Skeletal muscle tissue (tissue), 4 donors: ENCODE results near the gene CCDC60. TPM values are rescaled to one million over a fixed set of nuclear protein-coding genes. Genes with fewer than 3 reads are reported as not detected.

ENCODE experiments used
- H3K27ac ChIP-seq: one replicate; pipeline ENCODE4 v1.7.0; 2013; ENCODE audit warnings: mild to moderate bottlenecking, low read depth, low read length, inconsistent platforms
- H3K27me3 ChIP-seq, 3 donors: one replicate each; pipeline ENCODE4 v1.7.0; 2013; ENCODE audit warnings: low read length in 3 of 3; ENCODE audit not compliant: control insufficient read depth in 3 of 3, insufficient read depth in 3 of 3
- H3K36me3 ChIP-seq, 3 donors: one replicate each; pipeline ENCODE4 v1.7.0; 2013; ENCODE audit warnings: low read length in 3 of 3; ENCODE audit not compliant: control insufficient read depth in 3 of 3, insufficient read depth in 3 of 3
- H3K4me1 ChIP-seq, 3 donors: one replicate each; pipeline ENCODE4 v1.7.0; 2013; ENCODE audit warnings: low read length in 3 of 3, mild to moderate bottlenecking in 3 of 3; ENCODE audit not compliant: control insufficient read depth in 3 of 3, insufficient read depth in 3 of 3
- H3K4me3 ChIP-seq, 3 donors: one replicate each; pipeline ENCODE4 v1.7.0; 2013; ENCODE audit warnings: low read length in 3 of 3
- H3K9ac ChIP-seq, 3 donors: one replicate each; pipeline ENCODE4 v1.7.0; 2013; ENCODE audit warnings: low read length in 3 of 3, mild to moderate bottlenecking in 3 of 3, moderate library complexity in 2 of 3, low read depth in 1 of 3
- H3K9me3 ChIP-seq, 3 donors: one replicate each; pipeline ENCODE4 v1.7.0; 2013; ENCODE audit warnings: low read length in 3 of 3; ENCODE audit not compliant: control insufficient read depth in 3 of 3
- total RNA-seq: library from RNA; depleted of rRNA; stranded (reverse); fragments of >200 nt; gene quantifications from one replicate; pipeline ENCODE4 v1.2.3, GENCODE V29; 2014
- donor health status: Osteomylitis.

CCDC60 gene
- total RNA-seq, 1 donor from 2014 or later: not detected

GRCh38 chr12:119398190-119398589 lies 63.7 kb downstream of the CCDC60 start:
- Histone ChIP-seq H3K27ac (no peak overlapping the region), H3K4me3 (no peak overlapping the region), H3K27me3 (peaks cover 0 to 3% (median 3%) of the 10 kb centered on the region in 3 donors), H3K9ac (no peak overlapping the region), H3K9me3 (no peaks in the 10 kb centered on the region), H3K36me3 (no peaks in the 10 kb centered on the region), H3K4me1 (no peaks in the 10 kb centered on the region)

- Histone ChIP-seq H3K36me3 (no peaks in the 10 kb centered on the region), H3K9me3 (no peaks in the 10 kb centered on the region), H3K27ac (no peak overlapping the region), H3K4me1 (no peaks in the 10 kb centered on the region), H3K9ac (no peak overlapping the region), H3K4me3 (no peak overlapping the region), H3K27me3 (peaks cover 0 to 3% (median 3%) of the 10 kb centered on the region in 3 donors)
These were observed 64.8 kb downstream of the CCDC60 start for GRCh38 chr12:119399301-119399700.

- peaks cover 0 to 7% (median 3%) of the 10 kb centered on the region in 3 donors for H3K27me3 ChIP-seq
- no peak overlapping the region for H3K4me3 ChIP-seq
- no peaks in the 10 kb centered on the region for H3K4me1 ChIP-seq
- no peaks in the 10 kb centered on the region for H3K36me3 ChIP-seq
- H3K9ac ChIP-seq: no peak overlapping the region
- no peak overlapping the region for H3K27ac ChIP-seq
- H3K9me3 ChIP-seq: no peaks in the 10 kb centered on the region
These were observed 71.8 kb downstream of the CCDC60 start for GRCh38 chr12:119406308-119406707.

GRCh38 chr12:119406811-119407210 lies 72.3 kb downstream of the CCDC60 start:
- Histone ChIP-seq H3K9ac (no peak overlapping the region), H3K4me1 (no peaks in the 10 kb centered on the region), H3K27me3 (peaks cover 0 to 7% (median 3%) of the 10 kb centered on the region in 3 donors), H3K36me3 (no peaks in the 10 kb centered on the region), H3K9me3 (no peaks in the 10 kb centered on the region), H3K4me3 (no peak overlapping the region), H3K27ac (no peak overlapping the region)

DNA sequence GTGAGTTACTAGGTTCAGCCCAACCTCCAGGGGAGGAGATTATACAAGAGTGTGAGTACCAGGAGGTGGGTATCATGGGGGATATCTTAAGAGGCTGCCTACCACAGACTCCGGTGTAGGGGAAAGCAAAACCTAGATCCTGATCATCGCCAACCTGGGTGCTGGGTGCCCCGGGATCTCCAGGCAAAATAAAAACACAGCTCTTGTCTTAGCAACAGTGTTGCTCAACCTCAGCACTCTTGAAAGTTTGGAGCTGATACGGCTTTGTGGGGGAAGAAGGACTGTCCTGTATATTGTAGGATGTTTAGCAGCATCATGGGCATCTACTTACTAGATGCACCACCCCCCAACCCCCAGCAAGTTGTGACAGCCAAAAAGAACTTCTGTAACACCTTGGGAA lies 74.5 kb downstream of the CCDC60 start:
- Histone ChIP-seq H3K9ac (no peak overlapping the region), H3K36me3 (no peaks in the 10 kb centered on the region), H3K27ac (no peak overlapping the region)

DNA sequence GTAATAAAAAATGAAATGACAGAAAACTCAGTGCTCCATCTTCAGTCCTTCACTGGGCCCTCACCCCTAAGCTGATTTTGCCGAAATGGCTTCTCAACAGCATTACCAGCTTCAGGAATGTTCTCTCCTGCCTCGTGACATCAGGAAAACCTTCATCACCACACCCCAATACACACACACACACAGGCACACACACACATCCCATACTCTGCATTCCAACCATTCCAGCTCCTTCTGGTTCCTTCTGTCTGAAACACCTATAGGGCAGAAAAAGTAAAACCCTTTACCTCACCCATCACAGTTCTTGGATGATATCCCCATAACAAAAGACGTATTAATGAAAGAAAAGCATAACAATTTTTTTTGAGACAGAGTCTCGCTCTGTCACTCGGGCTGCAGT lies 75.9 kb downstream of the CCDC60 start:
- no peaks in the 10 kb centered on the region for H3K9me3 ChIP-seq
- H3K9ac ChIP-seq: no peak overlapping the region
- no peak overlapping the region for H3K27ac ChIP-seq
- peaks cover 0 to 3% (median 0%) of the 10 kb centered on the region in 3 donors for H3K27me3 ChIP-seq
- peaks cover 0 to 2% (median 0%) of the 10 kb centered on the region in 3 donors for H3K4me1 ChIP-seq
- no peak overlapping the region for H3K4me3 ChIP-seq
- no peaks in the 10 kb centered on the region for H3K36me3 ChIP-seq

More for the DNA sequence above, 74.5 kb downstream of the CCDC60 start:
- Histone ChIP-seq H3K9me3 (no peaks in the 10 kb centered on the region), H3K4me1 (peaks cover 0 to 2% (median 0%) of the 10 kb centered on the region in 3 donors), H3K4me3 (no peak overlapping the region), H3K27me3 (peaks cover 0 to 6% (median 4%) of the 10 kb centered on the region in 3 donors)

DNA sequence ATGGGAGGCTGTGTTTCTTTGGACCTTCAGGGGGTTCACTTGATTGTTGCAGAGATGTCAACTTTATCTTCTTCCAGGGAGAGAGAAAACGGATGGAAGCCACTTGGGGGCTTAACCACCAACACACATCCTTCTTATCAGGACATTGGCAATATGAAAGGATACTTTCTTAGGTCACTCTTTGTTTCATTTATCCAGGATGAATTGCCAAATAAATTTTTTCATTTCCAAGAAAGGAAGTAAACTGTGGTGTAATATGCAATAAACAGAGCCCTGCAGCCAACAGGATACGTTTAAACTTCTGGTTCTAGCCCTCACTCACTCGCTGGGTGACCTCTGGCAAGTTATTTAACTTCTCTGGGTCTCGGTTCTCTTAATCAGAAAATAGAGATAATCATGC lies 77.8 kb downstream of the CCDC60 start:
- no peak overlapping the region for H3K9ac ChIP-seq
- no peak overlapping the region for H3K4me3 ChIP-seq
- H3K4me1 ChIP-seq: peaks cover 0 to 2% (median 0%) of the 10 kb centered on the region in 3 donors
- no peaks in the 10 kb centered on the region for H3K9me3 ChIP-seq
- H3K27ac ChIP-seq: no peak overlapping the region
- no peaks in the 10 kb centered on the region for H3K36me3 ChIP-seq
- peaks cover 0 to 3% (median 0%) of the 10 kb centered on the region in 3 donors for H3K27me3 ChIP-seq

DNA sequence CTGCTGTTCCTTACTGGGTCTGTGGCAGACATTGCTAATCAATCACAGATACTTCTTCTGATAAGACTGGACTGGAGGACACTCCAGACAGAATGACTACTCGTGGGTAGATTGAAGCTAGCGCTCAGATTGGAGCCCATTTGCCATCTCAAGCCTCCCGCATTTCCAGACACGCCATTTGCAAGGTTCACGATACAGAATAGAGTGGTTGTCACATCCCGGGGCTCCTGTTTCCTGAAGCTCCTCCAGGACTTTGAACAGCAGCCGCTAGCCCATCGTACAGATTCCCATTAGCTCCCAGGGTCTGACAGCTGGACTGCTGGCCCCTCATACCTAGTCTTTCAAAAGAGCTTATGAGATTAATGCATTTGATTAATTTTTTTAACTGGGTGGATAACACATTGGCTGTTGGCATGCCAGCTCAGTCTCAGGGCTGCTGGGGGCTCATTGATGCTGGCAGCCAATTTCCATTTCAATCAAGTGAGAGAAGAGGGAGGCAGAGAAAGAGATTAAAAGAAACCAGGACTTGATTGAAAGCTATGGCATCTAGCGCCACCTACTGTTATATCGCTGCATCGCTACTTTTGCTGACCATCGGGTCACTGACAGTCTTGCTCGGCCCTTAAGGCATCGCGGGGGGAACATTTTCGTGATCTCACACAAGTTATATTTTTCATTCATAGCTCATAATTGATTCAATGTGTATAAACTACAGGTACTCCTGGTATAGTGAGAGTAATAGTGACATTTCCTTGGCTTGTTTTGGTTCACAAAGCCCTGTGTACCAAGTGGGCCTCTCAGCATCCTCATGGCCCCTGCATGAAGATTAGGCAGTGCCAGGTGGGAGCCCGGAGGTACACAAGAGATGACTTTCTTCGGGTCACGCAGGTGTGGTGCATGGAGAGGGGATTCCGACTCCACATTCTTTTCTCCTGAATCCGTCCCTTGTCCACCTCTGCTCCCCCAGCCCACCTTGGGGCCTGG lies 78.6 kb downstream of the CCDC60 start:
- Histone ChIP-seq H3K4me1 (peaks cover 0 to 2% (median 0%) of the 10 kb centered on the region in 3 donors), H3K9ac (no peak overlapping the region), H3K27me3 (peaks cover 0 to 3% (median 0%) of the 10 kb centered on the region in 3 donors), H3K36me3 (no peaks in the 10 kb centered on the region), H3K4me3 (no peak overlapping the region), H3K9me3 (no peaks in the 10 kb centered on the region), H3K27ac (no peak overlapping the region)

GRCh38 chr12:119415714-119416113 lies 81.2 kb downstream of the CCDC60 start:
- Histone ChIP-seq H3K9ac (no peak overlapping the region), H3K9me3 (no peaks in the 10 kb centered on the region), H3K27ac (no peak overlapping the region), H3K4me1 (peaks cover 0 to 2% (median 0%) of the 10 kb centered on the region in 3 donors), H3K4me3 (no peak overlapping the region), H3K36me3 (no peaks in the 10 kb centered on the region), H3K27me3 (peaks cover 0 to 3% (median 0%) of the 10 kb centered on the region in 3 donors)

- Histone ChIP-seq H3K4me3 (no peak overlapping the region), H3K36me3 (no peaks in the 10 kb centered on the region), H3K27ac (no peak overlapping the region), H3K4me1 (peaks cover 0 to 2% (median 0%) of the 10 kb centered on the region in 3 donors), H3K9me3 (no peaks in the 10 kb centered on the region), H3K27me3 (peaks cover 0 to 3% (median 0%) of the 10 kb centered on the region in 3 donors), H3K9ac (no peak overlapping the region)
These were observed 82.9 kb downstream of the CCDC60 start for GRCh38 chr12:119417440-119417839.
